Measurements from ENCODE around the gene EGLN1.

EGLN1 gene

GRCh38 chr1:231317306-231318014 is 104.6 kb downstream of the EGLN1 start:
- H3K36me3 ChIP-seq (ENCODE audit: control insufficient read depth in 1 of 2, insufficient read depth in 2 of 2, low read length in 2 of 2): no peaks in the 10 kb centered on the region
- no peak overlapping the region for H3K9ac ChIP-seq (ENCODE audit: low read length)
- no peaks in the 10 kb centered on the region for H3K79me1 ChIP-seq (ENCODE audit: low read length)
- H2BK12ac ChIP-seq (ENCODE audit: low read length): no peak overlapping the region
- no peak overlapping the region for H2AFZ ChIP-seq (ENCODE audit: insufficient read depth, low read length, poor library complexity)
- H3K27ac ChIP-seq (ENCODE audit: low read depth, low read length): no peak overlapping the region
- no peak overlapping the region for H2BK120ac ChIP-seq (ENCODE audit: insufficient read depth, low read length, poor library complexity)
- H3K9me3 ChIP-seq (ENCODE audit: insufficient read depth, low read depth, low read length): peaks cover 3% of the 10 kb centered on the region
- no peak overlapping the region for H4K91ac ChIP-seq (ENCODE audit: low read depth, low read length)
- no CpG with 5 or more reads among the region's 44 CpGs for WGBS (ENCODE audit: extremely low coverage, insufficient coverage, insufficient read length)
- H3K14ac ChIP-seq (ENCODE audit: low read length): no peak overlapping the region
- no peak overlapping the region for H3K4ac ChIP-seq (ENCODE audit: low read depth, low read length)
- no peaks in the 10 kb centered on the region for H3K27me3 ChIP-seq (ENCODE audit: insufficient read depth, low read length)
- no peak for DNase-seq
- no peak overlapping the region for H3K18ac ChIP-seq (ENCODE audit: low read length)
- no peaks in the 10 kb centered on the region for H3K79me2 ChIP-seq (ENCODE audit: control insufficient read depth, insufficient read depth, low read length, poor library complexity)
- H2BK5ac ChIP-seq (ENCODE audit: low read depth, low read length, poor library complexity): no peak overlapping the region
- no peak overlapping the region for H4K8ac ChIP-seq (ENCODE audit: low read depth, low read length)
- no peak overlapping the region for H3K23ac ChIP-seq (ENCODE audit: low read length)
- H3K4me2 ChIP-seq (ENCODE audit: low read length): no peak overlapping the region
- no peak overlapping the region for H4K12ac ChIP-seq (ENCODE audit: low read depth, low read length)
- H2AK5ac ChIP-seq (ENCODE audit: low read length): no peak overlapping the region
- H3K4me1 ChIP-seq (ENCODE audit: control insufficient read depth in 1 of 2, insufficient read depth in 2 of 2, low read length in 2 of 2): no peaks in the 10 kb centered on the region
- no peak overlapping the region for H3K4me3 ChIP-seq (ENCODE audit: low read depth, low read length)

- H2AFZ ChIP-seq (ENCODE audit: insufficient read depth, low read length, poor library complexity): no peak overlapping the region
- H3K18ac ChIP-seq (ENCODE audit: low read length): no peak overlapping the region
- no peak overlapping the region for H2BK12ac ChIP-seq (ENCODE audit: low read length)
- peak; percentile 38 to 57 for DNase-seq
- H3K4me1 ChIP-seq (ENCODE audit: control insufficient read depth in 1 of 2, insufficient read depth in 2 of 2, low read length in 2 of 2): no peaks in the 10 kb centered on the region
- WGBS (ENCODE audit: extremely low coverage, insufficient coverage, insufficient read length): no CpG with 5 or more reads among the region's 11 CpGs
- no peak overlapping the region for H2BK120ac ChIP-seq (ENCODE audit: insufficient read depth, low read length, poor library complexity)
- H3K79me1 ChIP-seq (ENCODE audit: low read length): no peaks in the 10 kb centered on the region
- H3K9ac ChIP-seq (ENCODE audit: low read length): no peak overlapping the region
- no peak overlapping the region for H3K23ac ChIP-seq (ENCODE audit: low read length)
- peaks cover 3% of the 10 kb centered on the region for H3K9me3 ChIP-seq (ENCODE audit: insufficient read depth, low read depth, low read length)
- H3K36me3 ChIP-seq (ENCODE audit: control insufficient read depth in 1 of 2, insufficient read depth in 2 of 2, low read length in 2 of 2): no peaks in the 10 kb centered on the region
- H2BK5ac ChIP-seq (ENCODE audit: low read depth, low read length, poor library complexity): no peak overlapping the region
- no peak overlapping the region for H2AK5ac ChIP-seq (ENCODE audit: low read length)
- H4K91ac ChIP-seq (ENCODE audit: low read depth, low read length): no peak overlapping the region
- no peaks in the 10 kb centered on the region for H3K79me2 ChIP-seq (ENCODE audit: control insufficient read depth, insufficient read depth, low read length, poor library complexity)
- H3K14ac ChIP-seq (ENCODE audit: low read length): no peak overlapping the region
- no peak overlapping the region for H4K12ac ChIP-seq (ENCODE audit: low read depth, low read length)
- no peak overlapping the region for H3K4ac ChIP-seq (ENCODE audit: low read depth, low read length)
- no peaks in the 10 kb centered on the region for H3K27me3 ChIP-seq (ENCODE audit: insufficient read depth, low read length)
- H3K27ac ChIP-seq (ENCODE audit: low read depth, low read length): no peak overlapping the region
- no peak overlapping the region for H3K4me3 ChIP-seq (ENCODE audit: low read depth, low read length)
- H4K8ac ChIP-seq (ENCODE audit: low read depth, low read length): no peak overlapping the region
- no peak overlapping the region for H3K4me2 ChIP-seq (ENCODE audit: low read length)
Measured at GRCh38 chr1:231315887-231316286, 106.2 kb downstream of the EGLN1 start.
